GM15510 (cell line): ENCODE results near the gene SPPL2C.

Experiments used
- POLR2A ChIP-seq: IDR thresholded peaks from 3 replicates; pipeline ENCODE4 v1.6.1; 2011; ENCODE audit warnings: borderline replicate concordance; ENCODE audit not compliant: insufficient read length; ENCODE audit errors: extremely low read depth

Gene SPPL2C

GRCh38 chr17:45844695-45845375 is at the start of gene SPPL2C:
TSS of gene SPPL2C (plus strand) at chr17:45844881. CDS start at chr17:45844907, 26 bp downstream.
- no peak for TF ChIP-seq POLR2A

- no peak for TF ChIP-seq POLR2A
Measured at GRCh38 chr17:45800816-45801215, 43.9 kb upstream of the SPPL2C start.

- no peak for TF ChIP-seq POLR2A
Measured at GRCh38 chr17:45801421-45801820, 43.3 kb upstream of the SPPL2C start.

GRCh38 chr17:45808845-45809244 is 35.8 kb upstream of the SPPL2C start:
- TF ChIP-seq POLR2A = no peak

- TF ChIP-seq POLR2A = no peak
Measured at GRCh38 chr17:45809499-45809898, 35.2 kb upstream of the SPPL2C start.

GRCh38 chr17:45812102-45812501 is 32.6 kb upstream of the SPPL2C start:
- no peak for TF ChIP-seq POLR2A

- TF ChIP-seq POLR2A = no peak
Measured at GRCh38 chr17:45813048-45813725, 31.5 kb upstream of the SPPL2C start.

- no peak for TF ChIP-seq POLR2A
Measured at GRCh38 chr17:45814622-45815606, 29.8 kb upstream of the SPPL2C start.

GRCh38 chr17:45815752-45816151 is 28.9 kb upstream of the SPPL2C start:
- TF ChIP-seq POLR2A = no peak

- TF ChIP-seq POLR2A = no peak
Measured at GRCh38 chr17:45818041-45818440, 26.6 kb upstream of the SPPL2C start.

- no peak for TF ChIP-seq POLR2A
Measured at GRCh38 chr17:45818699-45819098, 26.0 kb upstream of the SPPL2C start.

GRCh38 chr17:45819632-45820031 is 25.0 kb upstream of the SPPL2C start:
- no peak for TF ChIP-seq POLR2A

- TF ChIP-seq POLR2A = no peak
Measured at GRCh38 chr17:45820052-45820780, 24.5 kb upstream of the SPPL2C start.

GRCh38 chr17:45821147-45821546 is 23.5 kb upstream of the SPPL2C start:
- no peak for TF ChIP-seq POLR2A
